Keratinocyte (primary cell): ENCODE measurements around the gene NPAS3. TPM values are rescaled to one million over a fixed set of nuclear protein-coding genes. Genes with fewer than 3 reads are reported as not detected.

Source experiments
- DNase-seq: peaks from one replicate; pipeline ENCODE4 v3.0.0-alpha.2; 2011; ENCODE audit warnings: low read depth, missing footprints, low spot score
- FAIRE-seq: peaks from 2 replicates; lab custom pipeline; 2011; peaks lifted over from hg19 to GRCh38; lab: Jason Lieb, UNC
- H2AFZ ChIP-seq: 2 replicates; pipeline ENCODE4 v1.6.0; 2012; ENCODE audit warnings: low read length, control low read depth, inconsistent platforms; ENCODE audit not compliant: control insufficient read depth
- H3K27ac ChIP-seq: 2 replicates; pipeline ENCODE4 v1.5.1; 2011; ENCODE audit warnings: low read length; ENCODE audit not compliant: control insufficient read depth, insufficient read depth
- H3K27me3 ChIP-seq: 3 replicates; pipeline ENCODE4 v1.6.0; 2011; ENCODE audit warnings: low read length; ENCODE audit not compliant: control insufficient read depth, insufficient read depth; ENCODE audit errors: extremely low read depth
- H3K36me3 ChIP-seq, 2 experiments: 2 replicates in 1 of 2; 3 replicates in 1 of 2; pipeline ENCODE4 v1.5.1; 2011; ENCODE audit warnings: low read length in 2 of 2, mild to moderate bottlenecking in 1 of 2; ENCODE audit not compliant: control insufficient read depth in 2 of 2, insufficient read depth in 2 of 2; ENCODE audit errors: extremely low read depth in 1 of 2
- H3K4me1 ChIP-seq: 3 replicates; pipeline ENCODE4 v1.5.1; 2011; ENCODE audit warnings: low read length; ENCODE audit not compliant: control insufficient read depth, insufficient read depth; ENCODE audit errors: extremely low read depth
- H3K4me2 ChIP-seq: 3 replicates; pipeline ENCODE4 v1.6.0; 2011; ENCODE audit warnings: low read depth, low read length; ENCODE audit not compliant: control insufficient read depth, insufficient read depth; ENCODE audit errors: extremely low read depth
- H3K4me3 ChIP-seq, 3 experiments: fragments of 200-600 bp in 1 of 3; sonication (generic) in 1 of 3; 2 replicates in 2 of 3; 3 replicates in 1 of 3; pipeline ENCODE4 v1.5.1; 2011 to 2016; ENCODE audit warnings: low read length in 3 of 3, mild to moderate bottlenecking in 3 of 3, control low read depth in 2 of 3, inconsistent platforms in 1 of 3, low read depth in 1 of 3, mixed read lengths in 1 of 3, mixed run types in 1 of 3, moderate library complexity in 1 of 3; ENCODE audit not compliant: control insufficient read depth in 2 of 3, insufficient read depth in 2 of 3; ENCODE audit errors: extremely low read depth in 1 of 3
- H3K79me2 ChIP-seq: 2 replicates; pipeline ENCODE4 v1.6.0; 2012; ENCODE audit warnings: low read length; ENCODE audit not compliant: control insufficient read depth, insufficient read depth
- H3K9ac ChIP-seq: 3 replicates; pipeline ENCODE4 v1.6.0; 2011; ENCODE audit warnings: low read length; ENCODE audit not compliant: control insufficient read depth, insufficient read depth; ENCODE audit errors: extremely low read depth
- H3K9me1 ChIP-seq: 3 replicates; pipeline ENCODE4 v1.6.0; 2011; ENCODE audit warnings: low read length; ENCODE audit not compliant: control insufficient read depth, insufficient read depth; ENCODE audit errors: extremely low read depth
- H3K9me3 ChIP-seq: 2 replicates; pipeline ENCODE4 v1.5.1; 2012; ENCODE audit warnings: low read depth, low read length; ENCODE audit not compliant: control insufficient read depth
- H4K20me1 ChIP-seq: 3 replicates; pipeline ENCODE4 v1.6.0; 2011; ENCODE audit warnings: low read length; ENCODE audit not compliant: control insufficient read depth, insufficient read depth; ENCODE audit errors: extremely low read depth
- EZH2 ChIP-seq: IDR thresholded peaks from one replicate; pipeline ENCODE4 v1.6.1; 2012; ENCODE audit warnings: inconsistent platforms, mild to moderate bottlenecking, low read length, moderate library complexity
- dilution Hi-C: fragments of 300-500 bp; cut with MboI; formaldehyde crosslinking; loops from one replicate; pipeline ENCODE4 v1.7.0; 2020; ENCODE audit warnings: low sequenced_read_pairs; ENCODE audit not compliant: extremely low pct_ligation_motif_present
- polyA plus RNA-seq, 5 experiments: library from polyadenylated mRNA; depleted of rRNA in 3 of 5; stranded (reverse) in 3 of 5; stranded (forward) in 1 of 5; unstranded in 1 of 5; fragments of >200 nt; gene quantifications; 1 replicate in 1 of 5; 2 replicates in 3 of 5; 3 replicates in 1 of 5; pipeline versions ENCODE4 v1.2.1 to v1.2.3, GENCODE V29; 2011 to 2012; ENCODE audit warnings: missing spikeins in 2 of 5, low read depth in 1 of 5, low replicate concordance in 1 of 5
- TF ChIP-seq, protein P1 (sequence below), 3 experiments: IDR thresholded peaks in 1 of 3; conservative IDR thresholded peaks in 1 of 3; optimal IDR thresholded peaks in 1 of 3; 2 replicates in 2 of 3; 3 replicates in 1 of 3; pipeline versions ENCODE3 to v1.5.1; 2011; ENCODE audit warnings: low read length in 3 of 3, mild to moderate bottlenecking in 3 of 3, moderate library complexity in 2 of 3, control low read depth in 1 of 3, inconsistent platforms in 1 of 3; ENCODE audit not compliant: insufficient read depth in 2 of 3; ENCODE audit errors: extremely low read depth in 1 of 3

Gene NPAS3
- polyA plus RNA-seq, 1 donor (not counting 4 experiments of a cell fraction or from before 2014, with no cell fraction given) = 0.07 TPM

DNA sequence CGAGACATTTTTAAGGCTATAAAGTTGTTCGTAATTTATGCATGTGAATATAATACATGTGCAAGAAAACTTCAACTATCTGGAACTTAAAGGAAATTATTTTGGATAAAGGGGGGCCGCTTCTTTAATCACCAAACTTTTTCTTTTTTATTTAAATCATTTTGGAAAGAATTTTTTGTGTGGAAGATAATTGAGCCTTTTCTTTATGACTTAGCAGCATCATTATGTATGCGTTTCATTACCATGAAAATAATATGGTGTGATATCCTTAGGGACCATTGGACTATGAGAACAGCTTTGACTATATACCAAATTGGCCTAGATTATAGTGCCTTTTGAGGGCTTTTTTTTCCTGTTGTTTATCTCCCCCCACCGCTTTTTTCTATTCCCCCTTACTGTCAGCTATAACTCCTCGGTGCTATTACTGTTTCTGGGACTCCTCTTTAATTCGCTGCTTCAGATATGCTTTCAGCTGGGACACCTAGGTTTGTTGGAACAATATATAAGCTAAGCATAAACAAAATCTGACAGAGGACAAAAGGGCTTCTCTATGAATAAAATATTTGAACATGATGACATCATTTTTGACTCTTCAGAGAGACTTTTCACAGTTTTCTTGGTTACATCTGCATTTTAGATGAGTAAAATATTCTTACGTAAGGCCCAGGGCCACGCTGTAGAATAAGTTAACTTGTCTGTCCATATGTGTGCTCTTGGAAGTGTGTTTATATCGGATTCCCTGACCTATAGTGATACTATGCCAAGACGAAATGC is 392.7 kb downstream of the NPAS3 start:
- H3K27ac ChIP-seq = no peak overlapping the region
- no peak overlapping the region for H3K4me3 ChIP-seq
- H3K9me3 ChIP-seq = no peaks in the 10 kb centered on the region
- no peaks in the 10 kb centered on the region for H3K36me3 ChIP-seq
- TF ChIP-seq EZH2 = no peak
- TF ChIP-seq, protein P1, sequence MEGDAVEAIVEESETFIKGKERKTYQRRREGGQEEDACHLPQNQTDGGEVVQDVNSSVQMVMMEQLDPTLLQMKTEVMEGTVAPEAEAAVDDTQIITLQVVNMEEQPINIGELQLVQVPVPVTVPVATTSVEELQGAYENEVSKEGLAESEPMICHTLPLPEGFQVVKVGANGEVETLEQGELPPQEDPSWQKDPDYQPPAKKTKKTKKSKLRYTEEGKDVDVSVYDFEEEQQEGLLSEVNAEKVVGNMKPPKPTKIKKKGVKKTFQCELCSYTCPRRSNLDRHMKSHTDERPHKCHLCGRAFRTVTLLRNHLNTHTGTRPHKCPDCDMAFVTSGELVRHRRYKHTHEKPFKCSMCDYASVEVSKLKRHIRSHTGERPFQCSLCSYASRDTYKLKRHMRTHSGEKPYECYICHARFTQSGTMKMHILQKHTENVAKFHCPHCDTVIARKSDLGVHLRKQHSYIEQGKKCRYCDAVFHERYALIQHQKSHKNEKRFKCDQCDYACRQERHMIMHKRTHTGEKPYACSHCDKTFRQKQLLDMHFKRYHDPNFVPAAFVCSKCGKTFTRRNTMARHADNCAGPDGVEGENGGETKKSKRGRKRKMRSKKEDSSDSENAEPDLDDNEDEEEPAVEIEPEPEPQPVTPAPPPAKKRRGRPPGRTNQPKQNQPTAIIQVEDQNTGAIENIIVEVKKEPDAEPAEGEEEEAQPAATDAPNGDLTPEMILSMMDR (optimal IDR thresholded peaks at IDR 0.05 in 1 of 3, IDR thresholded peaks at IDR 0.05 in 1 of 3, conservative IDR thresholded peaks at IDR 0.05 in 1 of 3; ENCODE audit: extremely low read depth in 1 of 3, insufficient read depth in 2 of 3, low read length in 3 of 3) = no peak
- no peaks in the 10 kb centered on the region for H3K79me2 ChIP-seq
- FAIRE-seq = no peak
- no peaks in the 10 kb centered on the region for H3K9me1 ChIP-seq
- no peaks in the 10 kb centered on the region for H4K20me1 ChIP-seq
- DNase-seq = no peak
- H2AFZ ChIP-seq = no peak overlapping the region
- no peaks in the 10 kb centered on the region for H3K27me3 ChIP-seq
- dilution Hi-C loops = no loop called here
- H3K4me1 ChIP-seq = no peaks in the 10 kb centered on the region
- H3K4me2 ChIP-seq = no peak overlapping the region
- H3K9ac ChIP-seq = no peak overlapping the region

GRCh38 chr14:33332497-33332896 is 393.8 kb downstream of the NPAS3 start:
- no peaks in the 10 kb centered on the region for H3K4me1 ChIP-seq
- no peaks in the 10 kb centered on the region for H3K9me1 ChIP-seq
- no peaks in the 10 kb centered on the region for H3K36me3 ChIP-seq
- H4K20me1 ChIP-seq = no peaks in the 10 kb centered on the region
- no peak overlapping the region for H3K4me2 ChIP-seq
- no peak overlapping the region for H2AFZ ChIP-seq
- H3K9me3 ChIP-seq = no peaks in the 10 kb centered on the region
- H3K27ac ChIP-seq = no peak overlapping the region
- no peaks in the 10 kb centered on the region for H3K27me3 ChIP-seq
- no peak overlapping the region for H3K4me3 ChIP-seq
- no peaks in the 10 kb centered on the region for H3K79me2 ChIP-seq
- DNase-seq = no peak
- H3K9ac ChIP-seq = no peak overlapping the region
- FAIRE-seq = no peak
- TF ChIP-seq, protein P1 (optimal IDR thresholded peaks at IDR 0.05 in 1 of 3, IDR thresholded peaks at IDR 0.05 in 1 of 3, conservative IDR thresholded peaks at IDR 0.05 in 1 of 3; ENCODE audit: extremely low read depth in 1 of 3, insufficient read depth in 2 of 3, low read length in 3 of 3) = no peak
- dilution Hi-C loops = no loop called here
